Lower leg skin (tissue), 3 donors: ENCODE results near the gene ITSN1.

Experiments
- CTCF ChIP-seq, 3 donors: fragments of 450-650 bp; IDR thresholded peaks; one replicate each; pipeline ENCODE4 v1.5.1; 2016; ENCODE audit warnings: antibody characterized with exemption in 3 of 3, mild to moderate bottlenecking in 3 of 3, moderate library complexity in 2 of 3
- POLR2A ChIP-seq, 2 donors: fragments of 450-650 bp; IDR thresholded peaks; one replicate each; pipeline ENCODE4 v1.6.1; 2016 to 2017; ENCODE audit warnings: antibody characterized with exemption in 2 of 2, mild to moderate bottlenecking in 1 of 2, moderate library complexity in 1 of 2

- TF ChIP-seq POLR2A (IDR thresholded peaks at IDR 0.05) = no peak
- no peak for TF ChIP-seq CTCF (IDR thresholded peaks at IDR 0.05)
Observed at GRCh38 chr21:33774551-33774950, 132.2 kb downstream of the ITSN1 start.
